HL-60 (cell line): ENCODE results near the gene BBS9.

Experiments
- DNase-seq, 2 experiments: peaks; one replicate each; pipeline ENCODE4 v3.0.0-alpha.2; 2010 to 2020; ENCODE audit warnings: low read depth in 1 of 2, low spot score in 1 of 2
- H3K27ac ChIP-seq: fragments of 250-450 bp; sonication (Bioruptor Pico); replicated peaks from 2 replicates; pipeline ENCODE4 v1.5.1; 2020; ENCODE audit warnings: mild to moderate bottlenecking, moderate library complexity
- H3K27me3 ChIP-seq: fragments of 250-450 bp; sonication (Bioruptor Pico); 2 replicates; pipeline ENCODE4 v1.5.1; 2021; ENCODE audit warnings: mild to moderate bottlenecking, moderate library complexity; ENCODE audit not compliant: insufficient read depth, poor library complexity, severe bottlenecking
- H3K4me3 ChIP-seq: replicated peaks from 2 replicates; pipeline ENCODE4 v1.5.1; 2011; ENCODE audit warnings: mild to moderate bottlenecking, control low read depth, low read length; ENCODE audit not compliant: insufficient read depth
- GABPA ChIP-seq: IDR thresholded peaks from 2 replicates; pipeline ENCODE4 v1.6.1; 2012; ENCODE audit warnings: low read depth
- POLR2AphosphoS5 ChIP-seq: IDR thresholded peaks from 2 replicates; pipeline ENCODE4 v1.6.1; 2012; ENCODE audit warnings: low read depth
- REST ChIP-seq: IDR thresholded peaks from 2 replicates; pipeline ENCODE4 v1.6.1; 2012; ENCODE audit warnings: low read depth; ENCODE audit not compliant: insufficient replicate concordance
- SPI1 ChIP-seq: IDR thresholded peaks from 2 replicates; pipeline ENCODE4 v1.6.1; 2012; ENCODE audit warnings: low read depth, mild to moderate bottlenecking, borderline replicate concordance
- TF ChIP-seq, protein P1 (sequence below): IDR thresholded peaks from one replicate; pipeline ENCODE4 v1.5.1; 2011; ENCODE audit warnings: low read length, control low read depth, inconsistent platforms; ENCODE audit not compliant: insufficient read depth

The BBS9 gene

GRCh38 chr7:33233659-33234058, 104.3 kb downstream of the BBS9 start:
- Histone ChIP-seq H3K27me3 (no peaks in the 10 kb centered on the region), H3K4me3 (no peak overlapping the region), H3K27ac (no peak overlapping the region)
- DNase-seq, result no peak
- TF ChIP-seq GABPA (no peak), SPI1 (no peak), REST (no peak), POLR2AphosphoS5 (no peak)
- TF ChIP-seq, protein P1, sequence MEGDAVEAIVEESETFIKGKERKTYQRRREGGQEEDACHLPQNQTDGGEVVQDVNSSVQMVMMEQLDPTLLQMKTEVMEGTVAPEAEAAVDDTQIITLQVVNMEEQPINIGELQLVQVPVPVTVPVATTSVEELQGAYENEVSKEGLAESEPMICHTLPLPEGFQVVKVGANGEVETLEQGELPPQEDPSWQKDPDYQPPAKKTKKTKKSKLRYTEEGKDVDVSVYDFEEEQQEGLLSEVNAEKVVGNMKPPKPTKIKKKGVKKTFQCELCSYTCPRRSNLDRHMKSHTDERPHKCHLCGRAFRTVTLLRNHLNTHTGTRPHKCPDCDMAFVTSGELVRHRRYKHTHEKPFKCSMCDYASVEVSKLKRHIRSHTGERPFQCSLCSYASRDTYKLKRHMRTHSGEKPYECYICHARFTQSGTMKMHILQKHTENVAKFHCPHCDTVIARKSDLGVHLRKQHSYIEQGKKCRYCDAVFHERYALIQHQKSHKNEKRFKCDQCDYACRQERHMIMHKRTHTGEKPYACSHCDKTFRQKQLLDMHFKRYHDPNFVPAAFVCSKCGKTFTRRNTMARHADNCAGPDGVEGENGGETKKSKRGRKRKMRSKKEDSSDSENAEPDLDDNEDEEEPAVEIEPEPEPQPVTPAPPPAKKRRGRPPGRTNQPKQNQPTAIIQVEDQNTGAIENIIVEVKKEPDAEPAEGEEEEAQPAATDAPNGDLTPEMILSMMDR, result no peak

GRCh38 chr7:33237036-33237435, 107.7 kb downstream of the BBS9 start:
- H3K4me3 ChIP-seq, result no peak overlapping the region
- no peak for DNase-seq
- TF ChIP-seq SPI1, result no peak
- no peak for TF ChIP-seq GABPA
- no peak overlapping the region for H3K27ac ChIP-seq
- H3K27me3 ChIP-seq, result no peaks in the 10 kb centered on the region

- TF ChIP-seq, protein P1, result peak; percentile 19
- TF ChIP-seq GABPA (no peak), REST (no peak)
- Histone ChIP-seq H3K27me3 (no peaks in the 10 kb centered on the region), H3K4me3 (no peak overlapping the region), H3K27ac (no peak overlapping the region)
- peak in 1 of 2 experiments; percentile 9 for DNase-seq
Observed at GRCh38 chr7:33243319-33243881, 114.0 kb downstream of the BBS9 start.

DNA sequence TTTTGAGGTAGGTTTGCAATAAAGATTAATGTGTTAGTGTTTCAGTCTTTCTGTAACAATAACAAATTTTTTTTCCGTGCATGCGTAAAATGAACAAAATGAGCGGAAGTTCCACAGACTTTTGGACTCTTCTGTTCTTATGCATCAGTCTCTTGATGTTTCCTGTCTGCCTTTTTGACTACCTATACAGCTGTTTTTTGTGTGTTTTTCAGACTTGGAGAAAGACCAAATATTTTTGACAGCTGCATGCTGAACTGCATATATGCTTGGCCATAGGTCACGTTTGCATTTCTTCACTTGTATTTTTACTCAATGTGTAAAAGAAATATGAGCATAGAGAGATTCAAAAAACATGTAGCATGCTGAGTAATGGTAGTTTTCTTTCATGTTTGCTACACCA, 119.3 kb downstream of the BBS9 start:
- DNase-seq, result no peak
- no peaks in the 10 kb centered on the region for H3K27me3 ChIP-seq
- TF ChIP-seq SPI1 (no peak), GABPA (no peak)
- TF ChIP-seq, protein P1, result no peak
- no peak overlapping the region for H3K27ac ChIP-seq
- no peak overlapping the region for H3K4me3 ChIP-seq
